GM10248 (cell line): ENCODE data around the gene IMP3.
A peak's percentile ranks its signal among the peaks of the same experiment; 100 is the strongest.
"Not testable (repeated sequence)": the region's sequence is repeated elsewhere in the genome, so short reads cannot be mapped to it uniquely, and the experiment has no call there.

ENCODE experiments used
- CTCF ChIA-PET: fragments of 300-600 bp; sonication (Branson Sonifier 250); formaldehyde crosslinking; extraction: SDS; loops from one replicate; lab custom pipeline; 2021; ENCODE audit warnings: antibody characterized with exemption; lab: Yijun Ruan, JAX
- POLR2A ChIA-PET: fragments of 350-650 bp; sonication (Branson Sonifier 250); formaldehyde crosslinking; extraction: SDS; loops from one replicate; lab custom pipeline; 2020; ENCODE audit warnings: antibody characterized with exemption; lab: Yijun Ruan, JAX
- DNase-seq: peaks from one replicate; pipeline ENCODE4 v3.0.0; 2012; ENCODE audit errors: extremely low spot score
- CTCF ChIP-seq: IDR thresholded peaks from 2 replicates; pipeline ENCODE4 v1.5.1; 2012; ENCODE audit warnings: mild to moderate bottlenecking, low read depth; ENCODE audit errors: extremely low read depth, missing control alignments, control extremely low read depth

The IMP3 gene

DNA sequence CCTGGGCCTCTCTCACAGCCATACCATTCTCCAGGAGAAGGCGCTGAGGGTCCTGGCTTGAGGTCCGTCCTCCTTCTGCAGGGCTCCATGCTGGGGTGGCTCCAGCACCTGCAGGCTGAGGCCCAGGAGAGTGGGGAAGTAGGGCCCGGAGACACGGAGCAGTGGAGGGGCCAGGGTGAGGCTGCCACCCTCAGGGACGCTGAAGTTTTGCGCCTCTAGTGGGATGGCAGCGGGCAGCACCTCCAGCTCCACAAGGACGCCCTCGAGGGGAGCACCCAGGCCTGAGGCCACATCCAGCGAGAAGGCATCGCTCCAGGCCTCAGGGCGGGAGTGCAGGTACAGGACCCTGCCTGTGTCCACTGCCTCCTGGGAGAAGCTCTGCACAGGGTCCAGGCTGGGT lies 45.2 kb upstream of the IMP3 start:
- POLR2A ChIA-PET = no interaction called here
- CTCF ChIA-PET = interaction anchor here (0.9 to 7.1 kb wide), 12 partner anchors 9 to 317 kb away, joined by 3 to 44 read pairs (median 8); partner anchors contain the start of gene MAN2C1

DNA sequence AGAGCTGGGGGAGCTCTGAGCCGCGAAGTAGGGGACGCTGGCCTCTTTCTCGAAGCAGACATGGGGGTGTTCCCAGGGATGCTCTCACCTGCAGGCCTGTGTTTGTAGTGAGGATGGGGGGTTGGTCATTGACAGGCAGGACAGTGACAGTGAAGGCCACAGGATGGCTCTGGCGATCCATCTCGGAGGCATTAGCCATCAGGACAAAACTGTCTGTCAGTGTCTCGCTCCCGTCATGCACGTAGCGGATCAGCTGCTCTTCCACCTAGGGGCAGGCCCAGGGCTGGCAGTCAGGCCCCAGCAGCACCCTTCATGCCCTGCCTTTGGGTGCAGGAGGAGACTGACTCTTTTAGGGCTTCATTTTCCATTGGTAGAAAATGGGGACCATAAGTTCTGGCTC lies 44.6 kb upstream of the IMP3 start:
- POLR2A ChIA-PET = no interaction called here
- TF ChIP-seq CTCF = no peak
- CTCF ChIA-PET = interaction anchor here (0.7 to 7.1 kb wide), 9 partner anchors 8 to 317 kb away, joined by 3 to 33 read pairs (median 5); partner anchors contain the start of gene MAN2C1
- no peak for DNase-seq

More for the DNA sequence above, 45.2 kb upstream of the IMP3 start:
- DNase-seq = no peak
- TF ChIP-seq CTCF = no peak

DNA sequence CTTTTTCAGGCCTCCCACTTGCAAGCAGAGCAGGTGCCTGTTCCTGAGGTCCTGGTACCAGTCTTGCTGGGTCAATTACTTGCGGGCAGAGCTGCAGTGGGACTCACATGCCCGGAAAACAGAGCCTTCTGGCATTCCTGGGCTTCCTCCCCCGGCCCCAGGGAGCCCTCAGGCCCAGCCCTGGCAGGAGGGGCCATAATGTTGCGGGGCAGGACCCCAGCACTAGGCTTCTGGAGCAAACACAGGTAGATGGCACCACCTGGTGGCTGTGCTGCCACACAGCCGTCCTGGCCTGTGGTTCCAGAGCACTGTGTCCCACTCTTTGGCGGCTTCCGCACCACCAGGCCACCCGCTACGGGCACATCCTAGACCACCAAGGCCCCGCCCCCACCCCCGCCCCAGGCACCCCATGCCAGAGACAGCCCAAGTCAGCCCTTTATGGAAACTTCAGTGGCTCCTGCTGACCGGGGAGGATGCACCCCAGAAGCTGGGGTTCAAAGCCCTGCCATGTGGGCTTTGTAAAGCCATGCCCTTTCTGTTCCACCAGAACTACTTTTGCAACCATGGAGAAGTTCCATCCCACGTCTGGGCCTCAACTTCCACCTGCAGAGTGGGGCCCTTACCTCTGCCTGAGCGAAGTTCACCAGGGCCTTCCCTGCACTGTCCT lies 43.8 kb upstream of the IMP3 start:
- peak; percentile 84 for DNase-seq

GRCh38 chr15:75682181-75683135 lies 42.4 kb upstream of the IMP3 start:
- DNase-seq = no peak
- TF ChIP-seq CTCF = no peak
- CTCF ChIA-PET = interaction anchor here (0.7 to 7.1 kb wide), 8 partner anchors 11 to 315 kb away, joined by 3 to 33 read pairs (median 6); partner anchors contain the start of gene MAN2C1
- POLR2A ChIA-PET = no interaction called here

More for the DNA sequence above, 43.8 kb upstream of the IMP3 start:
- POLR2A ChIA-PET = not testable (repeated sequence)
- CTCF ChIA-PET = interaction anchor here (0.7 to 7.1 kb wide), 7 partner anchors 8 to 316 kb away, joined by 3 to 33 read pairs (median 3); partner anchors contain the start of gene MAN2C1
- TF ChIP-seq CTCF = peak; percentile 87

DNA sequence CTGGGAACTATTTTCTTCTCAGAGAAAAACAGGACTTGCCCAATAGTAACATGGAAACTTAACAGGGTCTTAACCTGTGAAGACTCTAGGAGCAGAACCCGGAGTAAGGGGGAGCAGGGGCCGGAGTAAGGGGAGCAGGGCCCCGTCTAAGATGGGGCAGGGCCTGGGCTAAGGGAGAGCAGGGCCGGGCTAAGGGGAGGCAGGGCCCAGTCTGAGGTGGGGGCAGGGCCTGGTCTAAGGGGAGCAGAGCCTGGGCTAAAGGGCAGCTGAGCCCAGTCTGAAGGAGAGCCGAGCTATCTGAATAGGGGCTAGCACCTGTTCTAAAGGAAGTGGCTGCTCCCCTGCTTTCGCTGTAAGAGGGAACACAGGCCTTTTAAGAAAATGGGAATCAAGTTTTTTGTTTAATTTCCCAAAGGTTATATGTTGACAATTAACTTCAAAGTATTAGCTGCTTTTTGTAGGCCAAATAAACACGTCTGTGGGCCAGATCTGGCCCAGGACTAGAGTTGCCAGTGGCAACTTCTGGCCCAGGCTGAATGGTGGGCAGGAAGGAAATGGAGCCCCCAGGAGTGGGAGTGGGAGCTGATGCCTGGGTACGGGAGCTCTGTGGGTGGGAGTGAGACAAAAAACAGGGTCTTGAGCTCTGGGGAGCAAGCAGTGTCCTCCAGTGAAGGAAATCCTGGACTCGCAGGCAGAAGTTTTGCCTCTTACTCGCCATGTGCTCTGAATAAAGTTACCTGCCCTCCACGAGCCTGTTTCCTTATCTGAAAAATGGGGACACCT lies 40.2 kb upstream of the IMP3 start:
- TF ChIP-seq CTCF = no peak
- POLR2A ChIA-PET = no interaction called here
- CTCF ChIA-PET = interaction anchor here (1.0 to 7.1 kb wide), 3 partner anchors 53 to 312 kb away, joined by 3 to 33 read pairs (median 6); partner anchors contain the start of gene MAN2C1
- no peak for DNase-seq

DNA sequence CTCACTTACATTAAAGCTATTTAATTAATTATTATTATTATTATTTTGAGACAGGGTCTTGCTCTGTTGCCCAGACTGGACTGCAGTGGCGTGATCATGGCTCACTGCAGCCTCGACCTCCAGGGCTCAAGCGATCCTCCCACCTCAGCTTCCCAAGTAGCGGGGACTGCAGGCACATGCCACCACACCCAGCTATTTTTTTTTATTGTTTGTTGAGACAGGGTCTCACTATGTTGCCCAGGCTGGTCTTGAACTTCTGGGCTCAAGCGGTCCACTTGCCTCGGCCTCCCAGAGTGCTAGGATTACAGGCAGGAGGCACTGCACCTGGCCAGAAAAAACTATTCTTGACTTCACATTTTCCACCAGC lies 38.3 kb upstream of the IMP3 start:
- CTCF ChIA-PET = interaction anchor here (1.4 to 1.6 kb wide), 2 partner anchors 17 to 123 kb away, joined by 3 to 4 read pairs; no protein-coding TSS in a partner anchor
- DNase-seq, POLR2A ChIA-PET: not testable (repeated sequence)
